GM06990 (cell line): ENCODE results near the gene NEB.

Source experiments
- DNase-seq: peaks from one replicate; pipeline ENCODE4 v3.0.0-alpha.2; 2011; ENCODE audit not compliant: insufficient read length; ENCODE audit errors: extremely low read depth
- H3K27me3 ChIP-seq: replicated peaks from 2 replicates; pipeline ENCODE4 v1.6.0; 2011; ENCODE audit warnings: low read length; ENCODE audit not compliant: control insufficient read depth, insufficient read depth
- H3K36me3 ChIP-seq: 2 replicates; pipeline ENCODE4 v1.5.1; 2011; ENCODE audit warnings: low read length; ENCODE audit not compliant: control insufficient read depth, insufficient read depth
- H3K4me3 ChIP-seq: replicated peaks from 2 replicates; pipeline ENCODE4 v1.5.1; 2011; ENCODE audit warnings: low read depth, mild to moderate bottlenecking, control low read depth, low read length
- CTCF ChIP-seq: IDR thresholded peaks from 2 replicates; pipeline ENCODE4 v1.5.1; 2011; ENCODE audit warnings: low read length, control low read depth, mild to moderate bottlenecking, inconsistent platforms; ENCODE audit not compliant: insufficient read depth, poor library complexity, severe bottlenecking

Gene NEB

GRCh38 chr2:151672277-151672676, 62.0 kb downstream of the NEB start:
- Histone ChIP-seq H3K27me3 (no peaks in the 10 kb centered on the region), H3K4me3 (no peak overlapping the region), H3K36me3 (no peaks in the 10 kb centered on the region)
- TF ChIP-seq CTCF: no peak
- no peak for DNase-seq

- H3K36me3 ChIP-seq: no peaks in the 10 kb centered on the region
- no peak for TF ChIP-seq CTCF
- H3K27me3 ChIP-seq: no peaks in the 10 kb centered on the region
- H3K4me3 ChIP-seq: no peak overlapping the region
- DNase-seq: no peak
Measured at GRCh38 chr2:151670846-151671597, 63.3 kb downstream of the NEB start.

- H3K4me3 ChIP-seq: no peak overlapping the region
- TF ChIP-seq CTCF: no peak
- no peaks in the 10 kb centered on the region for H3K27me3 ChIP-seq
- DNase-seq: no peak
- H3K36me3 ChIP-seq: no peaks in the 10 kb centered on the region
Measured at GRCh38 chr2:151670346-151670745, 63.9 kb downstream of the NEB start.

GRCh38 chr2:151669585-151670081, 64.6 kb downstream of the NEB start:
- Histone ChIP-seq H3K36me3 (no peaks in the 10 kb centered on the region), H3K4me3 (no peak overlapping the region), H3K27me3 (no peaks in the 10 kb centered on the region)
- no peak for DNase-seq
- no peak for TF ChIP-seq CTCF

- no peak overlapping the region for H3K4me3 ChIP-seq
- no peaks in the 10 kb centered on the region for H3K27me3 ChIP-seq
- DNase-seq: no peak
- no peak for TF ChIP-seq CTCF
- no peaks in the 10 kb centered on the region for H3K36me3 ChIP-seq
Measured at GRCh38 chr2:151668737-151669136, 65.5 kb downstream of the NEB start.
